Esophagus muscularis mucosa (tissue), 4 donors: ENCODE data around the gene METTL26.
"Not testable (repeated sequence)": the region's sequence is repeated elsewhere in the genome, so short reads cannot be mapped to it uniquely, and the experiment has no call there.

Experiments used
- CTCF ChIP-seq, 3 experiments: fragments of 200-600 bp in 2 of 3; fragments of 450-650 bp in 1 of 3; sonication (generic) in 2 of 3; IDR thresholded peaks; one replicate each; pipeline ENCODE4 v1.5.1; 2017 to 2019; ENCODE audit warnings: antibody characterized with exemption in 3 of 3, mild to moderate bottlenecking in 2 of 3, moderate library complexity in 1 of 3
- EP300 ChIP-seq: sonication (generic); formaldehyde crosslinking; IDR thresholded peaks from one replicate; pipeline ENCODE4 v1.6.1; 2017; ENCODE audit warnings: antibody characterized with exemption
- POLR2A ChIP-seq: fragments of 450-650 bp; IDR thresholded peaks from one replicate; pipeline ENCODE4 v1.6.1; 2017; ENCODE audit warnings: antibody characterized with exemption, moderate library complexity, mild to moderate bottlenecking, low read depth
- POLR2AphosphoS5 ChIP-seq, 2 donors: sonication (generic); formaldehyde crosslinking; IDR thresholded peaks; one replicate each; pipeline ENCODE4 v1.6.1; 2017; ENCODE audit warnings: antibody characterized with exemption in 2 of 2

GRCh38 chr16:597655-598054, 38.5 kb downstream of the METTL26 start:
- not testable (repeated sequence) for TF ChIP-seq CTCF (IDR thresholded peaks at IDR 0.05); EP300; POLR2AphosphoS5 (IDR thresholded peaks at IDR 0.05); POLR2A
